ENCODE results near the gene ABCA10. TPM values are rescaled to one million over a fixed set of nuclear protein-coding genes. Genes with fewer than 3 reads are reported as not detected.
"Not testable (repeated sequence)": the region's sequence is repeated elsewhere in the genome, so short reads cannot be mapped to it uniquely, and the experiment has no call there.

The ABCA10 gene
- polyA plus RNA-seq, 1 donor, result 7.5 TPM

DNA sequence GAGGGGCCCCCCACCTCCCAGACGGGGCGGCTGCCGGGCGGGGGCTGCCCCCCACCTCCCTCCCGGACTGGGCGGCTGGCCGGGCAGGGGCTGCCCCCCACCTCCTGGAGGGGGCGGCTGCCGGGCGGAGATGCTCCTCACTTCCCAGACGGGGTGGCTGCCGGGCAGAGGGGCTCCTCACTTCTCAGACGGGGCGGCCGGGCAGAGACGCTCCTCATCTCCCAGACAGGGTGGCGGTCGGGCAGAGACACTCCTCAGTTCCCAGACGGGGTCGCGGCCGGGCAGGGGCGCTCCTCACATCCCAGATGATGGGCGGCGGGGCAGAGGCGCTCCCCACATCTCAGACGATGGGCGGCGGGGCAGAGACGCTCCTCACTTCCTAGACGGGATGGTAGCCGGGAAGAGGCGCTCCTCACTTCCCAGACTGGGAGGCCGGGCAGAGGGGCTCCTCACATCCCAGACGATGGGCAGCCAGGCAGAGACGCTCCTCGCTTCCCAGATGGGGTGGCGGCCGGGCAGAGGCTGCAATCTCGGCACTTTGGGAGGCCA lies 32.4 kb downstream of the ABCA10 start:
- H3K4me1 ChIP-seq (ENCODE audit: control insufficient read depth, insufficient read depth, low read length); H3K36me3 ChIP-seq (ENCODE audit: control insufficient read depth, insufficient read depth, low read length); H3K4me3 ChIP-seq (ENCODE audit: low read length); H3K27ac ChIP-seq (ENCODE audit: low read length); H3K27me3 ChIP-seq (ENCODE audit: control insufficient read depth, insufficient read depth, low read length); DNase-seq: not testable (repeated sequence)
- no CpG with 5 or more reads among the region's 40 CpGs for WGBS (ENCODE audit: insufficient coverage, low lambda C conversion rate)
- peaks cover 12% of the 10 kb centered on the region for H3K9me3 ChIP-seq (ENCODE audit: control insufficient read depth, low read depth, low read length)

GRCh38 chr17:69192754-69193153 lies 35.9 kb downstream of the ABCA10 start:
- H3K4me1 ChIP-seq (ENCODE audit: control insufficient read depth, insufficient read depth, low read length), result no peaks in the 10 kb centered on the region
- no peaks in the 10 kb centered on the region for H3K27me3 ChIP-seq (ENCODE audit: control insufficient read depth, insufficient read depth, low read length)
- H3K36me3 ChIP-seq (ENCODE audit: control insufficient read depth, insufficient read depth, low read length), result no peaks in the 10 kb centered on the region
- H3K9me3 ChIP-seq (ENCODE audit: control insufficient read depth, low read depth, low read length), result peaks cover 12% of the 10 kb centered on the region
- H3K4me3 ChIP-seq (ENCODE audit: low read length), result no peak overlapping the region
- no peak for DNase-seq
- no peak overlapping the region for H3K27ac ChIP-seq (ENCODE audit: low read length)

DNA sequence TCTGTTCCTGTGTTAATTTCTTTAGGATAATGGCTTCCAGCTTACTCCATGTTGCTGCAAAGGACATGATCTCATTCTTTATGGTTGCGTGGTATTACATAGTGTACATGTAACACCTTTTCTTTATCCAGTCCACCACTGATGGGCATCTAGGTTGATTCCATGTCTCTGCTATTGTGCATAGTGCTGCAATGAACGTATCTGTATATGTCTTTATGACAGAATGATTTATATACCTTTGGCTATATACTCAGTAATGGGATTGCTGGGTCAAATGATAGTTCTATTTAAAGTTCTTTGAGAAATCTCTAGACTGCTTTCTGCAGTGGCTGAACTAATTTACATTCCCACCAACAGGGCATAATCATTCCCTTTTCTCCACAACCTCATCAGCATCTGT lies 39.8 kb downstream of the ABCA10 start:
- no peaks in the 10 kb centered on the region for H3K36me3 ChIP-seq (ENCODE audit: control insufficient read depth, insufficient read depth, low read length)
- no CpG with 5 or more reads among the region's 2 CpGs for WGBS (ENCODE audit: insufficient coverage, low lambda C conversion rate)

GRCh38 chr17:69188064-69188463 lies 40.6 kb downstream of the ABCA10 start:
- H3K4me1 ChIP-seq (ENCODE audit: control insufficient read depth, insufficient read depth, low read length), result no peaks in the 10 kb centered on the region
- no peaks in the 10 kb centered on the region for H3K36me3 ChIP-seq (ENCODE audit: control insufficient read depth, insufficient read depth, low read length)
- no peaks in the 10 kb centered on the region for H3K27me3 ChIP-seq (ENCODE audit: control insufficient read depth, insufficient read depth, low read length)
- 100% methylated on average over 1 of the region's 1 CpG for WGBS (ENCODE audit: insufficient coverage, low lambda C conversion rate)
- H3K9me3 ChIP-seq (ENCODE audit: control insufficient read depth, low read depth, low read length), result no peaks in the 10 kb centered on the region
- DNase-seq, result no peak
- no peak overlapping the region for H3K4me3 ChIP-seq (ENCODE audit: low read length)
- H3K27ac ChIP-seq (ENCODE audit: low read length), result no peak overlapping the region

More for the DNA sequence above, 39.8 kb downstream of the ABCA10 start:
- DNase-seq, result no peak
- H3K4me3 ChIP-seq (ENCODE audit: low read length), result no peak overlapping the region
- H3K9me3 ChIP-seq (ENCODE audit: control insufficient read depth, low read depth, low read length), result no peaks in the 10 kb centered on the region
- H3K27ac ChIP-seq (ENCODE audit: low read length), result no peak overlapping the region
- H3K4me1 ChIP-seq (ENCODE audit: control insufficient read depth, insufficient read depth, low read length), result no peaks in the 10 kb centered on the region
- H3K27me3 ChIP-seq (ENCODE audit: control insufficient read depth, insufficient read depth, low read length), result no peaks in the 10 kb centered on the region

GRCh38 chr17:69187294-69187693 lies 41.3 kb downstream of the ABCA10 start:
- Histone ChIP-seq H3K27ac (ENCODE audit: low read length) (no peak overlapping the region), H3K4me1 (ENCODE audit: control insufficient read depth, insufficient read depth, low read length) (no peaks in the 10 kb centered on the region), H3K4me3 (ENCODE audit: low read length) (no peak overlapping the region), H3K27me3 (ENCODE audit: control insufficient read depth, insufficient read depth, low read length) (no peaks in the 10 kb centered on the region), H3K36me3 (ENCODE audit: control insufficient read depth, insufficient read depth, low read length) (no peaks in the 10 kb centered on the region), H3K9me3 (ENCODE audit: control insufficient read depth, low read depth, low read length) (no peaks in the 10 kb centered on the region)
- DNase-seq, result no peak

- no peak overlapping the region for H3K27ac ChIP-seq (ENCODE audit: low read length)
Observed at GRCh38 chr17:69179227-69179952, 49.2 kb downstream of the ABCA10 start.

DNA sequence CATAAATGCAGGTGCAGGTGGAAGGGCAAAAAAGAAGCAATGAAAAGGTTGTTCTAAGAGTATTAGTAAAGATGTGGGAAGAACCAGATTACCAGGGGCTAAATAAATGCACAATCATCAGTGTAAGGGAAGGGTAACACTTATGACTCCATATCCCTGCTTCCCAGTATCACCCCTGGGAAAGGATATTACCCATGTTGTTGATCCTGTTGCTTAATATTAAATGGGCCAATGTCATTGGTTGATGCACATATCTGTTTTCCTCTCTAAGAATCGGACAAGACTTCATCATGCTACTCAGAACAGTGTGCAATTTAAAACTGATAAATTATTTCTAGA lies 52.2 kb downstream of the ABCA10 start:
- Histone ChIP-seq H3K36me3 (ENCODE audit: control insufficient read depth, insufficient read depth, low read length) (no peaks in the 10 kb centered on the region), H3K9me3 (ENCODE audit: control insufficient read depth, low read depth, low read length) (no peaks in the 10 kb centered on the region), H3K27ac (ENCODE audit: low read length) (no peak overlapping the region), H3K4me1 (ENCODE audit: control insufficient read depth, insufficient read depth, low read length) (peaks cover 4% of the 10 kb centered on the region), H3K27me3 (ENCODE audit: control insufficient read depth, insufficient read depth, low read length) (no peaks in the 10 kb centered on the region), H3K4me3 (ENCODE audit: low read length) (no peak overlapping the region)
- no peak for DNase-seq
- WGBS (ENCODE audit: insufficient coverage, low lambda C conversion rate), result no CpG with 5 or more reads among the region's 1 CpG

More at GRCh38 chr17:69179227-69179952, 49.2 kb downstream of the ABCA10 start:
- H3K4me1 ChIP-seq (ENCODE audit: control insufficient read depth, insufficient read depth, low read length), result peaks cover 4% of the 10 kb centered on the region
- no peaks in the 10 kb centered on the region for H3K36me3 ChIP-seq (ENCODE audit: control insufficient read depth, insufficient read depth, low read length)
- DNase-seq, result peak in 1 of 2 donors; percentile 38
- no peaks in the 10 kb centered on the region for H3K27me3 ChIP-seq (ENCODE audit: control insufficient read depth, insufficient read depth, low read length)
- no peak overlapping the region for H3K4me3 ChIP-seq (ENCODE audit: low read length)
- 80% methylated on average over 1 of the region's 4 CpGs for WGBS (ENCODE audit: insufficient coverage, low lambda C conversion rate)
- no peaks in the 10 kb centered on the region for H3K9me3 ChIP-seq (ENCODE audit: control insufficient read depth, low read depth, low read length)

- no peaks in the 10 kb centered on the region for H3K9me3 ChIP-seq (ENCODE audit: control insufficient read depth, low read depth, low read length)
- no peak overlapping the region for H3K27ac ChIP-seq (ENCODE audit: low read length)
- WGBS (ENCODE audit: insufficient coverage, low lambda C conversion rate), result 100% methylated on average over 1 of the region's 4 CpGs
- no peaks in the 10 kb centered on the region for H3K27me3 ChIP-seq (ENCODE audit: control insufficient read depth, insufficient read depth, low read length)
- H3K4me1 ChIP-seq (ENCODE audit: control insufficient read depth, insufficient read depth, low read length), result no peaks in the 10 kb centered on the region
- DNase-seq, result no peak
- H3K36me3 ChIP-seq (ENCODE audit: control insufficient read depth, insufficient read depth, low read length), result no peaks in the 10 kb centered on the region
- no peak overlapping the region for H3K4me3 ChIP-seq (ENCODE audit: low read length)
Observed at GRCh38 chr17:69175625-69176456, 52.8 kb downstream of the ABCA10 start.

DNA sequence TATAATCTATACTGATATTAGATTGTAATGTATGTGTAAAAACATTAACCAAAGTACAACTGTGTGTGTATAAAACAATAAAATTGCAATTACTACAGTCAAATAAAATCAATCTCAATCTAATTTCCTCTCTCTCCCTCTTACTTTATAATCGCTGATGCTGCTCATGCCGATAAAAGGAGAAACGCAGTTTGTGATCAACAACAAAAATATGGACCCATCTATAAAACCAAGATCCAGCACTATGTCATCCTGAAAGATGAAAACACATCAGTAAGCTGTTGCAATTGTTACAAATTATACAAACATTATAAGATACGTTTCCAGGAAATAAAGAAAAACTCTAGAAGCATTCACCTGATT lies 53.4 kb downstream of the ABCA10 start:
- H3K4me1 ChIP-seq (ENCODE audit: control insufficient read depth, insufficient read depth, low read length), result no peaks in the 10 kb centered on the region
- WGBS (ENCODE audit: insufficient coverage, low lambda C conversion rate), result 60% methylated on average over 1 of the region's 4 CpGs
- H3K9me3 ChIP-seq (ENCODE audit: control insufficient read depth, low read depth, low read length), result no peaks in the 10 kb centered on the region
- DNase-seq, result no peak
- no peaks in the 10 kb centered on the region for H3K36me3 ChIP-seq (ENCODE audit: control insufficient read depth, insufficient read depth, low read length)
- H3K4me3 ChIP-seq (ENCODE audit: low read length), result no peak overlapping the region
- H3K27ac ChIP-seq (ENCODE audit: low read length), result no peak overlapping the region
- H3K27me3 ChIP-seq (ENCODE audit: control insufficient read depth, insufficient read depth, low read length), result no peaks in the 10 kb centered on the region

- Histone ChIP-seq H3K27ac (ENCODE audit: low read length) (no peak overlapping the region), H3K36me3 (ENCODE audit: control insufficient read depth, insufficient read depth, low read length) (no peaks in the 10 kb centered on the region), H3K9me3 (ENCODE audit: control insufficient read depth, low read depth, low read length) (no peaks in the 10 kb centered on the region), H3K4me1 (ENCODE audit: control insufficient read depth, insufficient read depth, low read length) (no peaks in the 10 kb centered on the region), H3K4me3 (ENCODE audit: low read length) (no peak overlapping the region), H3K27me3 (ENCODE audit: control insufficient read depth, insufficient read depth, low read length) (no peaks in the 10 kb centered on the region)
- no peak for DNase-seq
- 100% methylated on average over 1 of the region's 2 CpGs for WGBS (ENCODE audit: insufficient coverage, low lambda C conversion rate)
Observed at GRCh38 chr17:69173118-69173517, 55.5 kb downstream of the ABCA10 start.
